CD4-positive, alpha-beta T cell (primary cell): Measurements from ENCODE around the gene COX6A1. TPM values are rescaled to one million over a fixed set of nuclear protein-coding genes. Genes with fewer than 3 reads are reported as not detected.
"Not testable (repeated sequence)": the region's sequence is repeated elsewhere in the genome, so short reads cannot be mapped to it uniquely, and the experiment has no call there.

ENCODE experiments used
- ATAC-seq: fragments of 200-7000 bp; cut with Tn5 transposase; one replicate; pipeline ENCODE4 v1.10.0; 2022; ENCODE audit warnings: mild to moderate bottlenecking; ENCODE audit not compliant: poor library complexity
- CTCF ChIA-PET: fragments of 350-600 bp; sonication (Branson Sonifier 250); formaldehyde crosslinking; loops from one replicate; lab custom pipeline; 2021; ENCODE audit warnings: antibody characterized with exemption, inconsistent platforms; lab: Charles Lee
- POLR2A ChIA-PET: fragments of 350-600 bp; sonication (Branson Sonifier 250); formaldehyde crosslinking; loops from one replicate; lab custom pipeline; 2021; ENCODE audit warnings: antibody characterized with exemption, inconsistent platforms; lab: Charles Lee
- DNase-seq, 14 experiments: peaks; one replicate each; pipeline ENCODE4 v3.0.0-alpha.2; 2013 to 2020; ENCODE audit warnings: mixed read lengths in 2 of 14
- H3K27ac ChIP-seq, 2 donors: one replicate each; pipeline versions ENCODE4 v1.5.1 to v1.7.0; 2013; ENCODE audit warnings: low read length in 2 of 2, low read depth in 1 of 2, mild to moderate bottlenecking in 1 of 2
- H3K27me3 ChIP-seq, 2 experiments: 1 replicate in 1 of 2; 2 replicates in 1 of 2; pipeline versions ENCODE4 v1.6.1 to v1.7.0; 2013; ENCODE audit warnings: low read length in 2 of 2, control low read depth in 1 of 2, mild to moderate bottlenecking in 1 of 2, moderate library complexity in 1 of 2; ENCODE audit not compliant: insufficient read depth in 2 of 2, control insufficient read depth in 1 of 2
- H3K36me3 ChIP-seq: one replicate; pipeline ENCODE4 v1.6.1; 2013; ENCODE audit warnings: low read length, control low read depth; ENCODE audit not compliant: insufficient read depth
- H3K4me1 ChIP-seq: one replicate; pipeline ENCODE4 v1.6.1; 2013; ENCODE audit warnings: low read length, control low read depth; ENCODE audit not compliant: insufficient read depth
- H3K4me3 ChIP-seq: one replicate; pipeline ENCODE4 v1.5.1; 2013; ENCODE audit warnings: mild to moderate bottlenecking, low read length, moderate library complexity
- H3K9me3 ChIP-seq, 2 experiments: 1 replicate in 1 of 2; 2 replicates in 1 of 2; pipeline versions ENCODE4 v1.6.1 to v1.7.0; 2013; ENCODE audit warnings: low read length in 2 of 2, mild to moderate bottlenecking in 2 of 2, control low read depth in 1 of 2, moderate library complexity in 1 of 2; ENCODE audit not compliant: control insufficient read depth in 1 of 2, insufficient read depth in 1 of 2
- H3K27ac Mint-ChIP-seq: one replicate; pipeline ENCODE4 v1.8.0; 2020; ENCODE audit warnings: mixed read lengths
- H3K27me3 Mint-ChIP-seq: one replicate; pipeline ENCODE4 v1.8.0; 2021; ENCODE audit warnings: mixed read lengths
- H3K36me3 Mint-ChIP-seq: one replicate; pipeline ENCODE4 v1.8.0; 2021; ENCODE audit warnings: low read depth, mixed read lengths
- H3K4me1 Mint-ChIP-seq: one replicate; pipeline ENCODE4 v1.8.0; 2021; ENCODE audit warnings: low read depth, mixed read lengths
- H3K4me3 Mint-ChIP-seq: one replicate; pipeline ENCODE4 v1.8.0; 2020; ENCODE audit warnings: mild to moderate bottlenecking, mixed read lengths
- H3K9me3 Mint-ChIP-seq: one replicate; pipeline ENCODE4 v1.8.0; 2020; ENCODE audit warnings: mixed read lengths
- CTCF ChIP-seq: fragments of 200-600 bp; IDR thresholded peaks from one replicate; pipeline ENCODE4 v1.8.0; 2022; ENCODE audit warnings: antibody characterized with exemption, mild to moderate bottlenecking
- intact Hi-C, 2 experiments: fragments of 100-400 bp; cut with DNase I in 1 of 2; cut with micrococcal nuclease in 1 of 2; formaldehyde crosslinking; loops; one replicate each; pipeline versions ENCODE4 v1.15.1 to v1.9.0; 2023 to 2025; cut with DNase I, micrococcal nuclease
- total RNA-seq, 174 experiments: library from RNA in 2 of 174; stranded (reverse) in 2 of 174; gene quantifications; one replicate each; pipeline ENCODE4 v1.2.3 and lab custom pipeline; 2021 to 2026

COX6A1 gene
- total RNA-seq, 2 experiments from 2014 or later: 112 to 116 TPM

- H3K36me3 Mint-ChIP-seq: peaks cover 69% of the 10 kb centered on the region
- intact Hi-C loops: loop anchor here in 1 of 2 experiments (5.0 to 10.0 kb wide), 4 partner anchors 203 to 570 kb away; partner anchors contain the start of genes ACADS, C12orf43 and RAB35
Measured at GRCh38 chr12:120444676-120445075, 6.8 kb downstream of the COX6A1 start.

GRCh38 chr12:120445911-120446843, 8.3 kb downstream of the COX6A1 start, which contains the start of the genes GATC and TRIAP1:
TSS of gene GATC (plus strand) at chr12:120446444. CDS start at chr12:120446481, 37 bp downstream.
TSS of gene TRIAP1 (minus strand) at chr12:120446384. CDS start at chr12:120446372, 12 bp downstream.
- Mint-ChIP-seq H3K4me3 (peak within 1 kb of the TSS; percentile 100), H3K4me1 (peaks cover 39% of the 10 kb centered on the region), H3K9me3 (no peaks in the 10 kb centered on the region), H3K36me3 (peaks cover 55% of the 10 kb centered on the region), H3K27me3 (no peaks in the 10 kb centered on the region), H3K27ac (peak within 1 kb of the TSS; percentile 98)
- TF ChIP-seq CTCF: no peak
- ChIA-PET CTCF (interaction anchor here (0.8 kb wide), 1 partner anchor 21 kb away, joined by 3 read pairs; no protein-coding TSS in a partner anchor), POLR2A (interaction anchor here (0.5 to 2.6 kb wide), 5 partner anchors 8 to 155 kb away, joined by 3 to 9 read pairs (median 3); partner anchors contain the start of genes COX6A1, RNU4-1, RNU4-2 and SRSF9)
- no peaks in the 10 kb centered on the region for H3K27me3 ChIP-seq
- peak within 1 kb of the TSS; percentile 80 to 92 for H3K27ac ChIP-seq
- intact Hi-C loops: loop anchor here (1.0 to 10.0 kb wide), 5 partner anchors 23 to 569 kb away; partner anchors contain the start of genes ACADS (in 1 of the 2), C12orf43 (in 1 of the 2), COQ5 (in 1 of the 2) and RAB35 (in 1 of the 2)
- peak; percentile 95 for ATAC-seq
- H3K9me3 ChIP-seq: no peaks in the 10 kb centered on the region
- peaks cover 31% of the 10 kb centered on the region for H3K36me3 ChIP-seq
- peaks cover 37% of the 10 kb centered on the region for H3K4me1 ChIP-seq
- peak; percentile 68 to 94 (median 83) for DNase-seq
- peak within 1 kb of the TSS; percentile 100 for H3K4me3 ChIP-seq

More at GRCh38 chr12:120444676-120445075, 6.8 kb downstream of the COX6A1 start:
- H3K27me3 Mint-ChIP-seq: no peaks in the 10 kb centered on the region
- Histone ChIP-seq H3K36me3 (peaks cover 34% of the 10 kb centered on the region), H3K4me3 (no peak overlapping the region), H3K27me3 (no peaks in the 10 kb centered on the region), H3K27ac (no peak overlapping the region), H3K9me3 (no peaks in the 10 kb centered on the region), H3K4me1 (peaks cover 40% of the 10 kb centered on the region)
- peaks cover 47% of the 10 kb centered on the region for H3K4me1 Mint-ChIP-seq
- POLR2A ChIA-PET: interaction anchor here (0.7 to 1.6 kb wide), 3 partner anchors 21 to 683 kb away, joined by 3 read pairs; no protein-coding TSS in a partner anchor
- CTCF ChIA-PET: interaction anchor here (1.4 to 1.5 kb wide), 2 partner anchors 22 to 25 kb away, joined by 3 to 4 read pairs; partner anchors contain the start of gene SRSF9
- DNase-seq (no peak), ATAC-seq (no peak)
- H3K27ac Mint-ChIP-seq: peak overlapping the region; percentile 98
- no peak for TF ChIP-seq CTCF
- no peaks in the 10 kb centered on the region for H3K9me3 Mint-ChIP-seq
- H3K4me3 Mint-ChIP-seq: peak overlapping the region; percentile 100

GRCh38 chr12:120446844-120447178, 8.9 kb downstream of the COX6A1 start:
- Mint-ChIP-seq H3K36me3 (peaks cover 49% of the 10 kb centered on the region), H3K4me1 (peaks cover 39% of the 10 kb centered on the region), H3K4me3 (peak overlapping the region; percentile 100), H3K27ac (peak overlapping the region; percentile 98)
- peaks cover 30% of the 10 kb centered on the region for H3K36me3 ChIP-seq
- H3K27me3 ChIP-seq, DNase-seq, H3K27me3 Mint-ChIP-seq, H3K9me3 Mint-ChIP-seq, H3K9me3 ChIP-seq, CTCF ChIA-PET: not testable (repeated sequence)
- peaks cover 37% of the 10 kb centered on the region for H3K4me1 ChIP-seq
- H3K27ac ChIP-seq: peak overlapping the region; percentile 80 to 92
- peak; percentile 7 for ATAC-seq
- intact Hi-C loops: loop anchor here (1.0 to 10.0 kb wide), 5 partner anchors 22 to 568 kb away; partner anchors contain the start of genes ACADS (in 1 of the 2), C12orf43 (in 1 of the 2), COQ5 (in 1 of the 2) and RAB35 (in 1 of the 2)
- peak overlapping the region; percentile 100 for H3K4me3 ChIP-seq
- POLR2A ChIA-PET: interaction anchor here (2.6 kb wide), 1 partner anchor 9 kb away, joined by 9 read pairs; the partner anchor contains the start of gene COX6A1
